NAMALWA (cell line): Measurements from ENCODE around the gene RHBDF1.

Experiments used
- DNase-seq: peaks from one replicate; pipeline ENCODE4 v3.0.0-alpha.2; 2015; ENCODE audit warnings: low spot score

Gene RHBDF1

DNA sequence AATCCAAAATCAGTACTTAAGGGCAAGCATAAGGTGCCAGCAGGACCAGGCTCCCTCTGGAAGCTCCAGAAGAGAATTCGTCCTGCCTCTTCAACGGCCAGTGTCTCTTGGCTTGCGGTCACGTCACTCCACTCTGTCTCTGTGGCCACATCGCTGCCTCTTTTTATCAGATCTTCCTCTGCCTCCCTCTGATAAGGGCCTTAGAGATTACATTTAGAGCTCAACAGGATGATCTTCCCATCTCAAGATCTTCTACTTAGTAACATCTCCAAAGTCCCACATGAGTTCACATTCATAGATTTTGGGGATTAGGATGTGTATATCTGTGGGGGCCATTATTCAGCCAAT, 22.5 kb upstream of the RHBDF1 start:
- DNase-seq: no peak

DNA sequence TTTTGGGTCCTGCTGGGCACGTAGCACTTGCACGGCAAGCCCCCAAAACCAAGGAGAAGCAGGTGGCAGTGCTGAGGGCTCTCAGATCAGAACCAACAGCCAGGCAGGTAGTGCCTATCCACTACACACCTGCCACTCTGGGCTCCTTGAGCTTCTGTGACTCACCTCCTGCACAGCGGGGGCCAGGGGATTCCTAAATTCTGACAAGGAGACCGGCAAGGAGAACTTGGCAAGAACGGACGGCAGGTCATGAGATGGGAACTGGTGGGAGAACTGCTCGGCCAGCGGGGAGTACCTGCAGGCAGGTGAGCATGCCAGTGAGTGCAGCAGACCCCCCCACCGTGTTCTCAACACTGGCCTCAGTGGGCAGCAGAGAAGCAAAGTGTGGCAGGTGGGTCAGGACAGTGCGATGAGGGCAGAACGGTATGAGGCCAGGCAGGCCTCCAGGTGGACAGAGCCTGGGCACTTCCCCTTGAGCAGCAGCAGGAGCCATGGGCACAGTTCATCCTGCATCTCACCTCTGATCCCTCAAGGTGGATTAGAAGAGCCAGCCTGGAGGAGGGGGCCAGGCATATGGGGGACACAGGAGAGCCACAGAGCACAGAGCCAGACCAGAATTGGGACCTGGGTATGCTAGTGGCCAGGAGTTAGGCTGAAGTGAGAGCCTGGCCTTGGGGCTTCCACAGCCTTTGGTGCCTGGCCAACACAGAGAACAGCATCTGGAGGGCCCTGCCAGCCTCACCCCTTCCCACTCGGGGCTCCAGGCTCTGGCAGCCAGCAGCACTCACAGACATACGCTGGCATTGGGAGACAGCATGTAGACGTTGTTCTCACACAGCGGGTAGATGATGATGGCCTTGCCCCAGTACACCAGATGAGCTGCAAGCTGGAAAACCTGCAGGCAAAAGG, 20.3 kb upstream of the RHBDF1 start:
- DNase-seq: no peak

DNA sequence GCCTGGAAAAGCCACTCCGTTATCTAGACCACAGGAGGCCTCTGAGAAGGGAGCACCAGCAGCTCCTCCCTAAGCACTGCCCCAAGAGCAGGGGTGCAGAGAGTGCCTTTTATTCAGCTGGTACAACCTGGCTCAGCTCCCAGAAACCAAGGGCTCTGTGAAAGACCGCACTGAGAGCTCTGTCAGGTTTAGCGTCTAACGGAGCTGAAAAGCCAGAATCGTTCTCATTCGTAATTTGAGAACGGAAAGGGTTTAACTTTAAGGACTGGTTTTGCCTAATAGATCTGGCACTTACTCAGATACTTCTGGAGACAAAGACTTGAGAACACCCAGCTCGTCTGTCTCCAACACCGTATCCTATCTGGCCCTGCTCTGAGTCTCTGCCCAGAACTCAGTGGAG, 19.1 kb upstream of the RHBDF1 start:
- no peak for DNase-seq

DNA sequence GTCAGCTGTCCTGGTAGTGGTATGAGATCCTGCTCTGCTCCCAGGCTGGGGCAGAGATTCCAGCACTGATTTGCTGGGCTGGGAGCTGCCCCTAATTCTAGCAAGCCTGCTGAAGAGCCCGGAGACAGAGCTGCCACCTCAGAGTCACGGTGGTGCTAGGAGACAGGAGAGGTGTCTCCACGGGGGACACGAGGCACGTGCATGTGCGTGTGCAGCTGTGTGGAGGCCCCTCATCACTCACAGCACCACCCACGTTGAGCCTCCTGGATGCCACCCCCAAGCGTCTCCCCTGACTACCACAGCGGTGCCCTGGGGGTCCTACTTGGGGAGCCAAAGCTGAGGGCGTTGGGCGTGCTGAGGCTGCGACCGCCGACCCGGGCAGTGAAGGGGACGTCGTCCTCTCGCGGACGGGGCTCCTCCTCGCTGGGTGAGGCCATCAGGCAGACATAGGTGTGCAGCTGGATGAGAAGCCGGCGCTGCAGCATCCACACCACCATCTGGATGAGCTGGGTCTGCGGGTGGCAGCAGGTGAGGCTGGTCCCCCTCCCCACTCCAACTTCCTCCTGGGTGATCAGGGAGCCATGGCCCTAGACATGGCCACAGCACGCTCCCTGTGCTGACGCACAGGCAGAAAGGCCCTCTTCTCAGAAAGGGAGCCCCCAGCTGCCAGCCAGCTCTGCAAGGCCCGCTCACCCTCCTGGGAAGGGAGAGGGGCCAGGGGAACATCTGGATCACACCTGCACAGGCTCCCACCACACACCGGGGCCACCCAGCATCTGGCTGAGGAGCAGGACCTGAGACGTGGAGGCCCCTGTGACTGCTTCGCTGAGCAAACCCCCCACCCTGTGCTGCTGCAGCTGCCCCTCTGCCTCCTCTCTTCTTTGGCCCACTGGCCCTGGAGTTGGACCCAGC, 17.2 kb upstream of the RHBDF1 start:
- DNase-seq: no peak

DNA sequence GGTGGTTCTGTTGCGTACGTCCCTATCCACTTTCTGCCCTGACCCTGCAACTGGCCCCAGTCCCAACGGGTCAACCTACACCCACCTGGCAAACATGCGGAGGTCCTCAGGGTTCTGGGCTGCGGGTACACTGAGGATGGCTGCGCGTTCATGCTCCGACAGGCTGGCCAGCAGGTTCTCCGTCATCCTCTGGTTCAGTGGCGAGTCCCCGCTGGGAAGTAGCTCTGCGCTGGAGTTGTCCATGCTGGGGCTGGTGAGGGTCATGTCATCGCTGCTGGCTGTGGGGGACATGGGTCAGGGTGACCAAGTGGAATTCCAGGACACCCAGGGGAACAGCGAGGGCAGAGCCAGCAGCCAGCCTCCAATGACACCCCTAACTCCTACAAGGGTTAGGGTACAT, 16.2 kb upstream of the RHBDF1 start:
- no peak for DNase-seq

DNA sequence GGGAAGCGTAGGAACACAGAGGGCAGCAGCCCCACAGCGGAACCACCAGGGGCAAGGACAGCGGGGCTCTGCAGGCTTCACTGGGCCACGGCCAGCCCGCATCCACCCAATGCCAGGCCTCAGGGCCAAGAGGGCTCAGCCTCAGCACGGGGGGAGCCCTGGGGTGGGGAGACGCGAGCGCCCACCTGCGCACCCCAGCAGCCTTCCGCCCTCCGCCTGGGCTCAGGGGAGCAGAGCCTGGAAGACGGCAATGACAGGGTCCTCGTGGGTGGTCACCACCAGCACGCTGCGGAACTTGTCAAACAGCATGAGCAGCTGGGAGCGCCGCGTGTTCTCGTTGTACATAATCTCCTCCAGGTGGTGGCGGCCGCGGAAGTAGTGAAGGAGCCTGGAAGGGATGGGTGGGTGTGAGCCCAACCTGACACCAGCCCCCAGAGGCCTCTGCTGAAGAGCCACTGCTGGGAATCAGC, 14.1 kb upstream of the RHBDF1 start:
- no peak for DNase-seq

DNA sequence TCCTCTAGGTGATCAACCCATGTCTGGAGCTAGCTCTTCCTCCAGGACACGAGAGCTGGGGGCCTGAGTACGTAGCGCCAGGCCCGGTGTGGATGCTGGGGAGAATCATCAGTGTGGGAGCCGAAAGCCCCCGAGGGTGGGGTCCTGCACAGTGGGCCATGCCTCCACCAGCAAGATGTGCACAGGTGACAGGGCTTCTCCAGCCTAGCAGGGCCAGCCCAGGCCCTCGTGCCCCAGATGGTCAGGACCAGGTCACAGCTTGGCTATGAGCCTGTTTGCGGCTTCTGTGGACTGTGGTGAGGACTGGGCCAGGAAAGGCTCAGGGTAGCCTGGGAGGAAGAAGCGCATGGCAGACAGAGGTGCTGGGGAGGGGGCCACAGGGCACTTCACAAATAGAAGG, 13.4 kb upstream of the RHBDF1 start:
- DNase-seq: no peak

DNA sequence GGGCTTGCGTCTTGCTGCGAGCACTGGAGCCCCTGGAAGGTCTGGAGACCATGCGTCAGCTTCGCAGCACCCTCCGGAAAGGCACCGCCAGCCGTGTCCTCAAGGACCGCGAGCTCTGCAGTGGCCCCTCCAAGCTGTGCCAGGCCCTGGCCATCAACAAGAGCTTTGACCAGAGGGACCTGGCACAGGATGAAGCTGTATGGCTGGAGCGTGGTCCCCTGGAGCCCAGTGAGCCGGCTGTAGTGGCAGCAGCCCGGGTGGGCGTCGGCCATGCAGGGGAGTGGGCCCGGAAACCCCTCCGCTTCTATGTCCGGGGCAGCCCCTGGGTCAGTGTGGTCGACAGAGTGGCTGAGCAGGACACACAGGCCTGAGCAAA, 13.0 kb upstream of the RHBDF1 start:
- DNase-seq: no peak

DNA sequence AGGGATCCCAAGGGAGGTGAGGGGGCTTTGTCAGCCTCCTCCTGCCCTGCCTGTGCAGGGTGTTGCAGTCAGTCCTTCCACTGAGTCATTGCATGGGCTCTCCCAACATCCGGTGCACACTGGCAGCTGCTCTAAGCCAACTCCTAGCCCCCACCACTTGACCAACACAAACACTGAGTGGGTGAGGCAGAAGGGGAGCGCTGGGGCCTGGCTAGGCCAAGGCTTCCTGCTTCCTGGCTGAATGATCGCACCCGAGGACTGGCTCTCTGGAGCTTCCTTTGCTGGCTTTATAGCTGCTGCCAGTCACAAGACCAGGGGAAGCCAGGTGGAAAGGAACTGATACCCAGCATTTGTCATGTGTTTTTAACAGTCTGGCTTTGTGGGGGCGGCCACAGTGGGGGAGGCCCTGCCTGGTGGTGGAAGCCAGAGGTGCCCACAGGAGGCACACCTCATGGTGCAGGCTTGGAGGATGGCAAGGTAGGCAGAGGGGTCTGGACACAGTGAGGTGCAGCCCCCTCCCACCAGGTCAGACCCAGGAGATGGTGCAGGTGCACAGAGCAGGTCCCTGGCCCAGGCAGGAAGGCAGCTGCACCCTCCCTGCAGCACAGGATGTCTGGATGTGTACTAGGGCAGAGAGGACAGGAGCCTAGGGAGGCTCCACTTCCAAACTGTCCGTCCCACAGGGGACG, 12.4 kb upstream of the RHBDF1 start:
- peak; percentile 82 for DNase-seq

DNA sequence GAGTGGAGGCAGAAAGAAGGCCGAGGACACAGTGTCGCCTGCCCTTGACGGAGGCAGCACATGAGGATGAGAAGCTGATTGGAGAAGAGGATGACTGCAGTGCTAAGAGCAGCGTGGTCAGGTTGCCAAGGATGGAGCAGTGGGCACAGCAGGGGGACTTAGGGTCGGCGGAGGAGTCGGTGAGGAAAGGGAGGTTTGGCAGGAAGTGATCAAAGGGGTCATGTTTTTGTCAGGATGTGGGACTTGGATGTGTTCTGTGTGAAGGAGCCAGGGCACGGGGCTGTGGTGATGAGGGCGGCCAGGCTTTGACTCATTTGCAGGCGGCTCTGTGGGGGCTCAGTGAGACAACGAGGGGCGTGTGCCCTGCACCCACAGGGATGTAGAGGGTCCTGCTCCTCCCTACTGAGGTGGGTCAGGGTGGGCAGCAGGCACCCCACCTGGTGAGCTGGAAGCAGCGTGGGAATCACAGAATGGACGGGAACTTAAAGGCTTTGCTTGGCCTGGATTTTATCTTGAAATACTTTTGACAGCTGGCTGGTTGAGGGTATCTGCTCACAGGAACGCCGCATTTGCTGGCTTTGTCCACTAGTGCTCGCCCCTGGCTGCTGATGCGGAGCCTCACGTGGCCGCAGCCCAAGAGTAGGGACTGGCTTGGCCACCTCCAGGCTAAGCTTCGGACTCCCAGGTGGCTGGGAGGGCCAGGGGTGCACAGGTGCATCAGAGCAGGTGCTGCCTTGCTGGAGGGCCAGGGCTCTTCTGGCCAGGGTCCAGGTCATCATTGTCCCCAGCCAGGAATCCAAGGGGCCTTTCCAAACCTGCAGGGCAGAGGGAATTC, 11.6 kb upstream of the RHBDF1 start:
- DNase-seq: no peak

DNA sequence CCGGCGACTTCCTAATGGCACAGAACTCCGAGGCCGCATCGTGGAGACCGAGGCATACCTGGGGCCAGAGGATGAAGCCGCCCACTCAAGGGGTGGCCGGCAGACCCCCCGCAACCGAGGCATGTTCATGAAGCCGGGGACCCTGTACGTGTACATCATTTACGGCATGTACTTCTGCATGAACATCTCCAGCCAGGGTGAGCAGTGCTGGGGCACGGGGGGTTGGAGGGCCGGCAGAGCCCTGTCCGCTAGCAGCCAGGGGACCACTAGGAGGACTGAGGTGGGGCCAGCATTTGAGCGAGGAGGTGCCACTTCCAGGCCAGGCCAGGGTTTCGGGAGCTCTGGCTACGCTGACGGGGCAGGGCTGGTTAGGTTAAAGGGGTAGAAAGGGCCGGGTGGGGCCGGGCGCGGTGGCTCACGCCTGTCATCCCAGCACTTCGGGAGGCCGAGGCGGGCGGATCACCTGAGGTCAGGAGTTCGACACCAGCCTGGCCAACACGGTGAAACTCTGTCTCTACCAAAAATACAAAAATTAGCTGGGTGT, 10.7 kb upstream of the RHBDF1 start:
- no peak for DNase-seq

DNA sequence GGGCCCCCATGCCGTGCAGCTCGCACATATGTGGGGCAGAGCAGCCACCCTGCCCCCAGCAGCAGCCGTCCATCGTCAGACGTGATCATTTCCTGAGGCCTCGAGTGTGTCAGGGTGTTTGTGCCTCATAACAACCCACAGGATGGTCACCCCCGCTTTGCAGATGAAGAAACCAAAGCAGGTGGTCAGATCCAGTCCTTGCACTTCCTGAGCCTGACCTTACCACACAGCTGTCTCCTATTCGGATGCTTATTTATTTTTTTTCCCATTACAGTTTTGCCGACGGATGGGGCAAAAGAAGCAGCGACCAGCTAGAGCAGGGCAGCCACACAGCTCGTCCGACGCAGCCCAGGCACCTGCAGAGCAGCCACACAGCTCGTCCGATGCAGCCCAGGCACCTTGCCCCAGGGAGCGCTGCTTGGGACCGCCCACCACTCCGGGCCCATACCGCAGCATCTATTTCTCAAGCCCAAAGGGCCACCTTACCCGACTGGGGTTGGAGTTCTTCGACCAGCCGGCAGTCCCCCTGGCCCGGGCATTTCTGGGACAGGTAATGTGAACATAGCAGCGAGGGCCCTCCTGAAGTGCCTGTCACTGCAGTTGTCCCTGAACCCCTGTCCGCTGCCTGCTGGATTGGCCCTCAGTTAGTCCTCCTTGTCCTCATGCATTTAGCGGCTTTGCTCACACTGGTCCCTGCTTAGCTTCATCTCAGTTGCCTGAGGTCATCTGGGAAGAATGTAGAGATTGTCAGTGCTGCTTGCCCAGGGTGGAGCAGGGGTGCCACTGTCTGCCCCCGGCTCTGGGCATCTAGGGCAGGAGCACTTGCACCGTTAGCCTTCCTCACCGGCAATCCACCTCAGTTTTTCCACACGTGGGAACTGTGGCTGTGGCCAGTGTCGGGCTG, 7.0 kb upstream of the RHBDF1 start:
- no peak for DNase-seq

DNA sequence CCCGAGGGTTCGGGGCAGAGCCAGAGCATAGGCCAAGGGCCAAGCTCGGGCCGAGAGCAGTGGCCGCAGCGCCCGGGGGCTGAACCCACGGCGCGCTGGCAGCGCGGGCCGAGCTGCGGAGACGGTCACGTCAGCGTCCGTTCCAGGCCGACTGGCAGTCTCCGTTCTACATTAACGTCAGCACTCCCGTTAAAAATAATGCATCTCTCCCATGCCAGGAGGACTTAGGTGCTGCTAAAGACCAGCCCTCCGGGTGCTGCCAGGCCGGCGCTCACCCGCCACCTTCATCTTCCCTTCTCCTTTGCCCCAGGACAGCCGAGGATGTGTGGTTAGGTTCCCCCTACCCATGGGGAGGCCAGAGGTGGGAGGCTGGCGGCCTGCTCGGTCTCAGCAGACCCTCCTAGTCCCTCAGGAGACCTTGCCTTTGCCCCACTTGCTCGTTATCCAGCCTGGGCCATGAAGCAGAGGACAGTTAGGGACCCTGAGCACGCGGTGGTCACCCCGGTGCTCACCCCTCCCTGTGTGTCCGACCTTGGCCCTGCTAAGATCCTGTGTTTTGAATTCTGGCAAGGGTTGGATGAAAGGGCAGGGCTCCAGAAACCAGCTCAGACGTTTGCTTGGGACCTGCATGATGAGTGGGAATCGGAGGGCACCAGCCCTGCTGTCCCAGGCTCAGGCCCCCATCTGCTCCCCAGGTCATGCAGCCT, 6.2 kb upstream of the RHBDF1 start:
- no peak for DNase-seq

DNA sequence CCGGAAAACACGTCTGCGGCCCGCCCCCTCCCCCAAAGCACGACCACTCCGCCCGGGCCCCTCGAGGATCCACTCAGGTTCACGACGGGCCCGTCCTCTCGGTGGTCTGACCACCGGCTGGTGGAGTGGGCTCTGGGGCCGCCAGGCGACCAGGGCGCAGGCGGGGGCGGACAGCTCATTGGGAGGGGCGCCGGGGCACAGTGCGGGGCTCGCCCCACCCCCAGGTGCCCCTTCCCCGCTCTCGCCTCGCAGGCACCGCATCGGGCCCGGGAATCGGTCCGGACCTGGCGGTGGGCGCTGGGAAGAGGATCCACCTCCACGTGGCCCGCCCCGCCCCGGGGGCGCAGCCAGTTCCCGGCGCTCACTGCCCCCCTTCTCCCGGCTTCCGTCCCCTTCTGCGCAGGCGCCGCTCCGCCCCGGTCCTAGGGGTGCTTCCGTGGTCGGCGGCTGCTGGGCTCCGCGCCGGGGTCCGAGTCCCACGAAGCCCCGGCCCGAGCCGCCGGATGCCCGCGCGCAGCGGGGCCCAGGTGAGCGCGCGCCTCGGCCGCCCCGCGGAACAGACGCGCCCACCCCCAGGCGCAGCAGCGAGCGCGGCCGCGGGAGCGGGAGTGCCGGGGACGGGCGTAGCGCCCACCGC, 5.5 kb upstream of the RHBDF1 start, which contains the start of gene MPG:
TSS of gene MPG (plus strand) at position 419 of the 637 bp plus-strand sequence. CDS start at position 504, 85 bp downstream.
- DNase-seq: peak; percentile 83

DNA sequence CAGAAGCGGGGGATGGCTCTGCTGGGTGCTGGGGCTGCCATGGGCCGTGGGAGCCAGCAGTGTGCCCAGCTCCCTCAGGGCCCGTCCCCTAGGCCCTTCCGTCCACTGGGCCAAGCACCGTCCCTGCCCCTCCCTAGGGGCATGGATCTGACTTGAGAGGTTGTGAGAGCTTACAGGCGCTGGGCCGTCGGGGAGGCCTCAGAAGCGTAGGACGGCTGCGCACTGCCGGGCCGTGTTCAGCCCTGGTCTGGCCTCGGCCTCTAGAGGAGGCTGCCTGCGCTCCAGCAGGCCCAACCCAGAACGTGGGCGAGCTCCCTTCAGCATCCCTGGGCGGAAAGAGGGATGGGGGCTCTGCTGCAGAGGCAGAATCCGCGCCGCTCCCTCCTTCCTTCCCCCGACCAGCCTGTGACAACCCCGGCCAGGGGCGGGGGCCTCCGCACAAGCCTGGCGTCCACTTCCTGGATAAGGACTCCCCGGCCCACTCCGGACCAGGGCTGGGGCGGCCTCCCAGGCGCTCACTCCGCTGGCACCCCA, 4.9 kb upstream of the RHBDF1 start:
- peak; percentile 36 for DNase-seq

DNA sequence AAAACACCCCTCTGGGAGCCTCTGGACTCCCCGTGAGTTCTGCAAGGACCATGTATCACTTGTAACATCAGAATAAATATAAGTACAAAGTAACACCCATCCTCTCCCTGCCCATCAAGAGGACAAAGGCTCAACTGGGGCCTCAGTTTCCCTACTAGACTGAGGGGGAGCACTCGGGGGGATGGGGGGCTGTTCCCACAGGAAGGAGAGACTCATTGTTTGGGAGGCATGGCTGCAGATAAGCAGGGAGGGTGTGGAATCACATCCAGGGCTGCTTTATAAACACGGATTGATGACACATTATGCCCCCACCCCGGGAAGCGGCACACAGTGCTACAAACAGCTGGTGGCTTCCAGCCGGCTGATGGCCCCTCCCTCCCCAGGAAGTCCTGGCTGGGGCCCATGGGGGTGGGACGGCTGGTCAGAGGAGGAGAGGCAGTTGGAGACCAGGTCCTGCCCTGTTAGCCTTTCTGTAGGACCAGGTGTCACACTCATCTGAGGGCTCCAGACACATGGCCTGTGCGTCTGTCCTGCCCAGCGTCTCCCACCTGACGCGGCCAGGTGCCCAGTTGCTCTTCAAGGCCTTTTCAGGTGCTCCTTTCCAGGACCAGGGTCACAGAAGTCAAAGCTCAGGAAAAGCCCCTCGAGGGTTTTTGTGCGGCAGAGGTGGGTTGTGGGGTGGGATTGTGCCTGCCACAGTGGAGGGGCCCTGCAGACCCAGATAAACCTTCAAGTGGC, 4.3 kb upstream of the RHBDF1 start:
- DNase-seq: peak; percentile 26

DNA sequence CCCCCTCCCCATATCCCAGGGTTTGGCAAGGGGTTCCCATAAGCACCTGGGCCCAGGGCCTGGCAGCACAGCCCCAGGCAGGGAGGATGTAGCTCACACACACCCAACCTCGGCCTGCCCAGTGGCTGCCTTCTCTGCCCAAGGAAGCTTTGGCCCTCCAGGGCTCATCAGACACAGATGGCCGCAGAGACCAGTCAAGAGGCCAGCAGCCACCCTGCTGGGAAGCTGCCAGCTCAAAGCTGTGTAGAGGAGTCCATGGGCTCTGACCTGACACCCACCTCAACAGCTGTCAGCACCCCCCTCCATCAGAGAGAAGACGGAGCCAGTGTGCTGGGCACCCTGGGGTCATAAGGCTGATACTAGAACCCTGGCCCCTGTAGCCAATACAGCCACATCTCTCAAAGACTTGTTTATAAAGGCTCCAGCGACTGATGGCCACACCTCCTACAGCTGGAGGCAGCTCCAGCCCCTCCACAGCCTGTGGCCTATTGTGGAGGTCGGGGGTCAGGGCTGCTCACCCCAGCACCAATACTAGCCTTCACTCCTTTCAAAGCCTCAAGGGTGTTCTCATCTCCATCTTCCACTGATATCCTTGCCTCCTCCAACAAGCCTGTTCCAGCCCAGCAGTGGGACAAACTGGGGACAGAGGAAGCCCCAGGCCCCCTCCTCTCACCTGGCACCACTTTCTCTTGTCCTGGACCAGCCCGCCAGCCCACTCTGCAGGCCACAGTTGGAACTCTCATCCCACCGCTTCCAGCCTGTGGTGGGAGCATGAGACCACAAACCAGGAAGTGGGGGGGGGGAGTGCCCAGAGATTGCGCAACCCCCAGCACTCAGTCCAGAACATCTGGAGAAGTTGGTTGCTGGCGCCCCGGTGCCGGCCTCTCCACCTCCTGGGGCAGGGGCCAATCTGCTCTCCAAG, 3.4 kb upstream of the RHBDF1 start:
- DNase-seq: peak; percentile 41
